B cell (primary cell): Measurements from ENCODE around the gene SLCO4C1. TPM values are rescaled to one million over a fixed set of nuclear protein-coding genes. Genes with fewer than 3 reads are reported as not detected.
A peak's percentile ranks its signal among the peaks of the same experiment; 100 is the strongest.

ENCODE experiments used
- ATAC-seq: fragments of 200-7000 bp; cut with Tn5 transposase; one replicate; pipeline ENCODE4 v1.10.0; 2021; ENCODE audit warnings: low read depth, mild to moderate bottlenecking, moderate number of reproducible peaks, moderate library complexity
- CTCF ChIA-PET: fragments of 350-600 bp; sonication (Branson Sonifier 250); formaldehyde crosslinking; loops from one replicate; lab custom pipeline; 2021; ENCODE audit warnings: antibody characterized with exemption, inconsistent platforms; lab: Charles Lee
- POLR2A ChIA-PET: fragments of 350-600 bp; sonication (Branson Sonifier 250); formaldehyde crosslinking; loops from one replicate; lab custom pipeline; 2021; ENCODE audit warnings: antibody characterized with exemption; lab: Charles Lee
- DNase-seq: peaks from one replicate; pipeline ENCODE4 v3.0.0; 2013
- H2AFZ ChIP-seq: 2 replicates; pipeline ENCODE4 v1.6.1; 2012; ENCODE audit warnings: mild to moderate bottlenecking, low read depth, low read length; ENCODE audit not compliant: insufficient read depth, poor library complexity, severe bottlenecking
- H3K27ac ChIP-seq, 2 donors: 1 replicate in 1 of 2; 2 replicates in 1 of 2; pipeline ENCODE4 v1.5.1; 2012 to 2013; ENCODE audit warnings: low read length in 2 of 2, mild to moderate bottlenecking in 2 of 2, moderate library complexity in 1 of 2
- H3K27me3 ChIP-seq, 4 experiments: fragments of 200-600 bp in 1 of 4; sonication (generic) in 1 of 4; replicated peaks in 1 of 4; 1 replicate in 2 of 4; 2 replicates in 2 of 4; pipeline versions ENCODE4 v1.6.1 to v1.7.0; 2013 to 2016; ENCODE audit warnings: low read length in 3 of 4, mild to moderate bottlenecking in 2 of 4, mixed read lengths in 1 of 4, moderate library complexity in 1 of 4; ENCODE audit not compliant: insufficient read depth in 4 of 4, control insufficient read depth in 3 of 4; ENCODE audit errors: control extremely low read depth in 1 of 4
- H3K36me3 ChIP-seq, 2 experiments: replicated peaks in 1 of 2; 1 replicate in 1 of 2; 2 replicates in 1 of 2; pipeline versions ENCODE4 v1.6.1 to v1.7.1; 2013; ENCODE audit warnings: low read length in 1 of 2; ENCODE audit not compliant: insufficient read depth in 2 of 2, control insufficient read depth in 1 of 2; ENCODE audit errors: control extremely low read depth in 1 of 2, extremely low read depth in 1 of 2
- H3K4me1 ChIP-seq, 2 donors: fragments of 200-600 bp in 1 of 2; sonication (generic) in 1 of 2; 1 replicate in 1 of 2; 2 replicates in 1 of 2; pipeline versions ENCODE4 v1.5.1 to v1.6.1; 2013 to 2017; ENCODE audit warnings: low read length in 2 of 2; ENCODE audit not compliant: control insufficient read depth in 2 of 2, insufficient read depth in 2 of 2
- H3K4me2 ChIP-seq: replicated peaks from 2 replicates; pipeline ENCODE3; 2012; ENCODE audit warnings: mild to moderate bottlenecking, low read depth, low read length; ENCODE audit not compliant: poor library complexity, severe bottlenecking
- H3K4me3 ChIP-seq, 5 experiments: fragments of 200-600 bp in 1 of 5; sonication (generic) in 1 of 5; 1 replicate in 3 of 5; 2 replicates in 2 of 5; pipeline versions ENCODE4 v1.5.1 to v1.7.0; 2011 to 2016; ENCODE audit warnings: low read length in 4 of 5, mild to moderate bottlenecking in 4 of 5, low read depth in 2 of 5, control low read depth in 1 of 5, moderate library complexity in 1 of 5; ENCODE audit not compliant: insufficient read depth in 1 of 5; ENCODE audit errors: control extremely low read depth in 1 of 5, extremely low read depth in 1 of 5
- H3K79me2 ChIP-seq: fragments of 200-600 bp; sonication (generic); one replicate; pipeline ENCODE4 v1.6.0; 2016; ENCODE audit warnings: low read length; ENCODE audit not compliant: control insufficient read depth, insufficient read depth
- H3K9ac ChIP-seq: fragments of 200-600 bp; sonication (generic); 2 replicates; pipeline ENCODE4 v1.6.1; 2017; ENCODE audit warnings: mild to moderate bottlenecking, low read length, moderate library complexity
- H3K9me3 ChIP-seq, 3 donors: one replicate each; pipeline versions ENCODE4 v1.6.1 to v1.7.1; 2013; ENCODE audit warnings: low read length in 2 of 3; ENCODE audit not compliant: control insufficient read depth in 2 of 3, insufficient read depth in 1 of 3; ENCODE audit errors: control extremely low read depth in 1 of 3
- H4K20me1 ChIP-seq: 2 replicates; pipeline ENCODE4 v1.6.0; 2012; ENCODE audit warnings: mild to moderate bottlenecking, low read length; ENCODE audit not compliant: insufficient read depth, control insufficient read depth, poor library complexity, severe bottlenecking
- H3K27ac Mint-ChIP-seq: one replicate; pipeline ENCODE4 v1.8.0; 2021; ENCODE audit warnings: mixed read lengths
- H3K27me3 Mint-ChIP-seq: one replicate; pipeline ENCODE4 v1.8.0; 2021; ENCODE audit warnings: mixed read lengths
- H3K4me1 Mint-ChIP-seq: one replicate; pipeline ENCODE4 v1.8.0; 2021; ENCODE audit warnings: mixed read lengths
- H3K4me3 Mint-ChIP-seq: one replicate; pipeline ENCODE4 v1.8.0; 2021; ENCODE audit warnings: mixed read lengths
- H3K9me3 Mint-ChIP-seq: one replicate; pipeline ENCODE4 v1.8.0; 2022; ENCODE audit warnings: mixed read lengths; ENCODE audit not compliant: insufficient read depth
- CTCF ChIP-seq: fragments of 200-600 bp; IDR thresholded peaks from one replicate; pipeline ENCODE4 v1.8.0; 2022; ENCODE audit warnings: antibody characterized with exemption, mild to moderate bottlenecking
- EZH2 ChIP-seq: IDR thresholded peaks from 2 replicates; pipeline ENCODE4 v1.6.1; 2012; ENCODE audit warnings: borderline replicate concordance, low read depth, mild to moderate bottlenecking, moderate library complexity, low read length; ENCODE audit not compliant: insufficient read depth, poor library complexity, severe bottlenecking
- whole genome bisulfite sequencing: methylation state at CpG from one replicate; pipeline ENCODE4 v1.1.5; 2013; ENCODE audit warnings: missing lambda C conversion rate; ENCODE audit not compliant: insufficient coverage; 5-methylcytosine and 5-hydroxymethylcytosine counted together
- intact Hi-C: fragments of 100-400 bp; cut with micrococcal nuclease; formaldehyde crosslinking; loops from one replicate; pipeline ENCODE4 v1.10.0; 2022
- polyA minus RNA-seq: library from RNA; depleted of rRNA, polyadenylated mRNA; stranded (reverse); fragments of >200 nt; gene quantifications from 2 replicates; pipeline ENCODE4 v1.2.3, GENCODE V29; 2012
- polyA plus RNA-seq: library from polyadenylated mRNA; depleted of rRNA; stranded (reverse); fragments of >200 nt; gene quantifications from 2 replicates; pipeline ENCODE4 v1.2.3, GENCODE V29; 2012
- total RNA-seq, 2 donors: library from RNA; stranded (reverse); fragments of 120-200 nt in 1 of 2; gene quantifications; 1 replicate in 1 of 2; 2 replicates in 1 of 2; pipeline versions ENCODE4 v1.2.3 to v1.2.4, GENCODE V29; 2013 to 2022

Gene SLCO4C1
- total RNA-seq (0.17 and 0.42 TPM in 2 replicates), polyA plus RNA-seq (0.27 and 0.36 TPM in 2 replicates), polyA minus RNA-seq (0.29 and 0.43 TPM in 2 replicates)
- 0.68 TPM for total RNA-seq (2013)

- Histone ChIP-seq H3K9me3 (no peaks in the 10 kb centered on the region), H2AFZ (peak within 1 kb of the TSS; percentile 84), H3K79me2 (no peaks in the 10 kb centered on the region), H3K4me1 (peaks cover 12 to 25% of the 10 kb centered on the region in 2 donors), H3K27me3 (no peaks in the 10 kb centered on the region), H3K36me3 (no peaks in the 10 kb centered on the region), H3K4me3 (peak within 1 kb of the TSS; percentile 55 to 87 (median 64)), H3K27ac (peak within 1 kb of the TSS; percentile 11 to 38), H3K9ac (peak within 1 kb of the TSS; percentile 74), H3K4me2 (peak within 1 kb of the TSS; percentile 94), H4K20me1 (no peaks in the 10 kb centered on the region)
- Mint-ChIP-seq H3K4me3 (peak within 1 kb of the TSS; percentile 90), H3K27ac (peak within 1 kb of the TSS; percentile 41), H3K9me3 (no peaks in the 10 kb centered on the region), H3K27me3 (peaks cover 6% of the 10 kb centered on the region), H3K4me1 (peaks cover 26% of the 10 kb centered on the region)
- intact Hi-C loops: no loop called here
- ATAC-seq (peak; percentile 88), DNase-seq (peak; percentile 76)
- WGBS: under 1% methylated on average over 42 of the region's 42 CpGs
- CTCF ChIA-PET: interaction anchor here (1.1 to 1.3 kb wide), 2 partner anchors 10 to 11 kb away, joined by 6 to 7 read pairs; no protein-coding TSS in a partner anchor
- POLR2A ChIA-PET: no interaction called here
- TF ChIP-seq CTCF: peak; percentile 41
- no peak for TF ChIP-seq EZH2
These were observed at the start of gene SLCO4C1 for GRCh38 chr5:102296178-102296817. Gene SLCO4C1 (minus strand): TSS chr5:102296284. CDS start chr5:102296262, 22 bp downstream.

- H3K4me3 ChIP-seq: no peak overlapping the region
- ATAC-seq (no peak), DNase-seq (no peak)
- intact Hi-C loops: no loop called here
- no peak overlapping the region for H3K27ac ChIP-seq
- H2AFZ ChIP-seq: no peak overlapping the region
- no CpG with 5 or more reads among the region's 2 CpGs for WGBS
- ChIA-PET CTCF (no interaction called here), POLR2A (no interaction called here)
- H3K9me3 Mint-ChIP-seq: no peaks in the 10 kb centered on the region
- H3K9me3 ChIP-seq: peaks cover 0 to 1% (median 0%) of the 10 kb centered on the region in 3 donors
- no peaks in the 10 kb centered on the region for H3K27me3 ChIP-seq
- no peaks in the 10 kb centered on the region for H3K79me2 ChIP-seq
- no peaks in the 10 kb centered on the region for H4K20me1 ChIP-seq
- no peaks in the 10 kb centered on the region for H3K36me3 ChIP-seq
- H3K9ac ChIP-seq: no peak overlapping the region
- no peak overlapping the region for H3K4me2 ChIP-seq
- TF ChIP-seq CTCF: no peak
- TF ChIP-seq EZH2: no peak
- no peaks in the 10 kb centered on the region for H3K4me1 ChIP-seq
- no peaks in the 10 kb centered on the region for H3K4me1 Mint-ChIP-seq
- no peak overlapping the region for H3K27ac Mint-ChIP-seq
- peaks cover 8% of the 10 kb centered on the region for H3K27me3 Mint-ChIP-seq
- H3K4me3 Mint-ChIP-seq: no peak overlapping the region
These were observed 45.7 kb upstream of the SLCO4C1 start for GRCh38 chr5:102341681-102342288.
